Coronary artery (tissue), 2 donors: Measurements from ENCODE around the gene CDC37.
A peak's percentile ranks its signal among the peaks of the same experiment; 100 is the strongest.

Experiments used
- DNase-seq: peaks from one replicate; pipeline ENCODE4 v3.0.0-alpha.2; 2017; ENCODE audit warnings: low spot score
- H3K27ac ChIP-seq, 2 donors: fragments of 200-600 bp; sonication (generic); one replicate each; pipeline ENCODE4 v1.5.1; 2016 to 2019
- H3K4me3 ChIP-seq: fragments of 200-600 bp; sonication (generic); 2 replicates; pipeline ENCODE4 v1.5.1; 2016; ENCODE audit warnings: mild to moderate bottlenecking, moderate library complexity
- CTCF ChIP-seq: fragments of 200-600 bp; sonication (generic); IDR thresholded peaks from one replicate; pipeline ENCODE4 v1.5.1; 2019; ENCODE audit warnings: antibody characterized with exemption

CDC37 gene

DNA sequence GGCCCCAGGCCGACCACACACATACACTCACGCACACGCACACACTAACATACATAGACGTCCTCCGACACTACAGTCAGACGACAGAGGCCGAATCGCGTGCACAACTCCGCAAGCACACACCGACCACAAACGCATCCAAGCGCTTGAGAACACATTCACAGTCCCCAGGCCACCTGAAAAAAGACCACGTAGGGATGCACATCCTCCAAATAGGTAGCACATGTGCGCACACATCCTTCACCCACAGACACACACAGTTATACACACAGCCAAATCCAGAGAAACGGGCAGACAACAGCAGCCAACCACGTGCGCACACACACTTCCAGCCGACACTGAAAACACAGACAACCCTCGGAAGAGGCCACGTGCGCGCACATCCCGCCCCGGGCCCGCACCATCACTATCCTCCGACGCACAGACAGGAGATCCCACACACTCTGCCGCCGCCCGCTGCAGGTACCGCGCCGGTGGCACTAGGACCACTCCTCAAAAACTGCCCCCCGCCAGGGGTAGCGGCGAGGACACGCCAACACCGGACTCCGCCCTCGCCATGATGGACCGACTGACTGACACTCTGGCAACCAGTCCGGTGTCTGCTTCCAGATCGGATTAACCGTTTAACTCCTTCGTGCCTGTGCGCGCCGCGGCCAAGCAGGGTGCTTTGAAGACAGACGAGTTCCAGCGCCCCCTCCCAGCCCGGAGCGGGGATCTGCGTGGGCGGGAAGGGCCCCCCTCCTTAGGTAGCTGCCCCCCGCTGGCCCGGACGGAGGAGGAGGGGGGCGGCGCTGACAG lies 16.5 kb upstream of the CDC37 start:
- TF ChIP-seq CTCF: no peak
- peak overlapping the region; percentile 64 for H3K4me3 ChIP-seq
- no peak overlapping the region for H3K27ac ChIP-seq
- DNase-seq: no peak

DNA sequence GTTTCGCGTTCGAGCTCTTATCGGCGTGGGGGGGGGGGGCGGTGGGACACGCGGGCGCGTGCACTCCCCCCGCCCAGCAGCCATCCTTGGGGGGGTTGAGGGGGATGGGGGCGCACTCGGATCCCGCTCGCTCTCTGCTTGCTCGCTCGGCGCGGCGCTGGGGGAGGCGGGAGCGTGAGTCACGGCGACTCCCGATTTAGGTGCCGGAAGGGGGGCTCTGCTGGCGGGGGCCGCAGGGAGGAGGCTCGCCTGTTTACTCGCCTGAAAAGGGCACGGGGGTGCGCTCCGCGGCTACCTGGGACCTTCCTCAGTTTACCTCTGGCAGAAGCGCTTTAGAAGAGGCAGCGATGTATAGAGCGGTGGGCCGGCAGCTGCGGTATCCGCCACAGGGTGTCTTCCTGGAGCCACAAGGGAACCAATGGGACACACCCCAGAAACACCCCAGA lies 15.9 kb upstream of the CDC37 start:
- no peak for TF ChIP-seq CTCF
- H3K27ac ChIP-seq: no peak overlapping the region
- peak overlapping the region; percentile 52 for H3K4me3 ChIP-seq
- DNase-seq: no peak

GRCh38 chr19:10418485-10419199 lies 15.3 kb upstream of the CDC37 start:
- Histone ChIP-seq H3K27ac (no peak overlapping the region), H3K4me3 (peak overlapping the region; percentile 52)
- no peak for TF ChIP-seq CTCF
- no peak for DNase-seq

GRCh38 chr19:10418235-10418484 lies 14.8 kb upstream of the CDC37 start:
- DNase-seq: no peak
- no peak overlapping the region for H3K27ac ChIP-seq
- no peak overlapping the region for H3K4me3 ChIP-seq
- no peak for TF ChIP-seq CTCF

DNA sequence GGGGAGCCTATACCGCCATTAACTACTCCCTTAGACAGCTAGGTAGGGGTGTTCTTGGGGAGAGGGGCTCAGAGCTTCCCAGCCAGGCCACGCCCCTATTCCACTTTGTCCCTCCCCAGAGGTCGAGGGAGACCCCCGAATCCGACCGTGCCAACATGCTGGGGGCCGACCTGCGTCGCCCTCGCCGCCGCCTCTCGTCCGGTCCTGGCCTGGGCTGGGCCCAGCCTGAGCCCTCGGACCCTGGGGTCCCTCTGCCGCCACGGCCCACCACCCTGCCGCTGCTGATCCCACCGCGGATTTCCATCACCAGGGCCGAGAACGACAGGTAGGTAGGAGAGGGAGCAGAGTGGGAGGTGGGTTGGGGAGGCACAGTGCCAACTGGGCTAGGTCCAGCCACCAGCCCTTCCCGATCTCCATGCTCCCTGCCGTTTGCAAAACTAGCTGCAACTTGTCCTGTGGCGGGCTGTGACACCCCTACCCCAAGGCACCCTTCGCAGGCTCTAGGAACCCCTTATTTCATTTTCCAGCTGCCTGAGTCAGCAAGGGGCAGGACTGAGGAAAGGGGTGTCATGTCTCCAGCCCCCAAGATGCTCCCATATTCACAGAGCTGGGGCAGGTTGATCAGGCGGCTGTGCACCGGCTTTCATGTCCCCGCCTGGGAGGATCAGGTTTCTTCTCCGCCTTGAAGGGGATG lies 14.3 kb upstream of the CDC37 start:
- H3K27ac ChIP-seq: no peak overlapping the region
- no peak overlapping the region for H3K4me3 ChIP-seq
- DNase-seq: no peak
- no peak for TF ChIP-seq CTCF

DNA sequence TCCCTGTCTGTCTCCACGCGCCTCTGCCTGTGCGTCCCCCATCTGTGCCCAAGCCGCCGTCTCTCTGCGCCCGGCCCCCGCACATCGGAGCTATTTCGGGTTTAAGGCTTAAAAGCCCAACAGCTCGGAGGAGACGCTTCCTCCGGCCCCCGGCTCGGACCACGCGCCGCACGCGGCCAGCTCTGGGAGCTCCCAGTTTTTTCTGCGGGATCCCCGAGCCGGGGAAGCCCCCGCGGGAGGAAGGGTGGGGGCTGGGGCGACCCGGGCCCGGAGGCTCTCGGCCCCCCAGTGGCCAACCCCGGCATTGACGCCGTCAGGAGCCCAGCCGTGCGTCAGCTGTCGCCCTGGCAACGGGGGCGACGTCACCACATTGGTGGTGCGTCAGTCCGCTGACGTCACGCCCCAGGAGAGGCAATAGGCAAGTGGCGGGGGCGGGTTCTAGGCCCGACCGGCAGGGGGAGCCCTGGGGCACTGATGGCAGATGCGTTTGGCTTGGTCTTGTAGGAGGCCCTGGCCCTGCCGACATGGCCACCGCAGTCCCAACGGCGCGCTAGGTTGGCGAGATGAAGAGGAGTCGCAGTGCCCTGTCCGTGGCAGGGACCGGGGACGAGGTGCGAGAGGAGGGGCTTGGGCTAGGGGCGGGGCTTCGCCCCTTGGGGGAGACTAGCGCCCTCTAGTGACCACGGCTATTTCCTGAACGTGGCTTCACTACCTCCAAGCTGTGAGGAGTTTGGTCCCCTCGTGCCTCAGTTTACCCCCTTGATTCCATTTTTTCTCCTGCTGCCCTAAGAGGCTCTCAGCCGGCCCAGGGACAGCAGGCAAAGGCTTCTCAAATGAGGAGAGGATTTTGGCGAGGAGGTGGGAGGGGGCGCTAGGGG lies 13.3 kb upstream of the CDC37 start:
- DNase-seq: no peak
- peak; percentile 58 for TF ChIP-seq CTCF
- Histone ChIP-seq H3K27ac (no peak overlapping the region), H3K4me3 (peak overlapping the region; percentile 62)
